Psoas muscle (tissue), 8 donors: ENCODE measurements around the gene YLPM1. TPM values are rescaled to one million over a fixed set of nuclear protein-coding genes. Genes with fewer than 3 reads are reported as not detected.

Source experiments
- ATAC-seq, 4 donors: fragments of 200-7000 bp; cut with Tn5 transposase; one replicate each; pipeline ENCODE4 v1.9.1; 2020; ENCODE audit warnings: moderate library complexity in 3 of 4, mild to moderate bottlenecking in 2 of 4
- DNase-seq, 2 donors: peaks; one replicate each; pipeline ENCODE4 v3.0.0-alpha.2; 2020
- H3K27ac ChIP-seq: fragments of 200-600 bp; one replicate; pipeline ENCODE4 v1.8.0; 2022
- H3K27me3 ChIP-seq, 3 donors: fragments of 200-600 bp in 1 of 3; one replicate each; pipeline versions ENCODE4 v1.6.1 to v1.8.0; 2013 to 2022; ENCODE audit warnings: low read length in 2 of 3, mild to moderate bottlenecking in 2 of 3, moderate library complexity in 1 of 3; ENCODE audit not compliant: insufficient read depth in 3 of 3
- H3K36me3 ChIP-seq, 2 donors: fragments of 200-600 bp in 1 of 2; one replicate each; pipeline versions ENCODE4 v1.6.1 to v1.8.0; 2013 to 2022; ENCODE audit warnings: low read depth in 1 of 2, mild to moderate bottlenecking in 1 of 2, moderate library complexity in 1 of 2; ENCODE audit not compliant: insufficient read depth in 1 of 2
- H3K4me1 ChIP-seq: fragments of 200-600 bp; one replicate; pipeline ENCODE4 v1.8.0; 2022
- H3K4me3 ChIP-seq: fragments of 200-600 bp; one replicate; pipeline ENCODE4 v1.8.0; 2022; ENCODE audit warnings: mild to moderate bottlenecking
- H3K9me3 ChIP-seq: fragments of 200-600 bp; one replicate; pipeline ENCODE4 v1.8.0; 2022
- WGBS, 3 donors: extraction: QIAGEN DNeasy Blood & Tissue Kit; methylation state at CpG; one replicate each; pipeline versions ENCODE4 v1.1.6 to v1.1.7; 2013; 5-methylcytosine and 5-hydroxymethylcytosine counted together
- intact Hi-C, 2 donors: fragments of 100-400 bp; cut with DNase I; formaldehyde crosslinking; loops; one replicate each; pipeline versions ENCODE4 v1.11.0 to v1.14.2; 2022
- polyA plus RNA-seq, 3 donors: library from polyadenylated mRNA; stranded (reverse); fragments of 200-250 nt; gene quantifications; one replicate each; pipeline ENCODE4 v1.2.3, GENCODE V29; 2013
- total RNA-seq, 4 donors: library from RNA; stranded (reverse); fragmentation: NEBNext Ultra II Directional in 2 of 4; extraction: Animal tissue kit (Norgen Biotek cat#: 25700) in 2 of 4; gene quantifications; one replicate each; pipeline versions ENCODE4 v1.2.1 to v1.2.4, GENCODE V29; 2021 to 2023
- TF ChIP-seq, protein P1 (sequence below): fragments of 200-600 bp; IDR thresholded peaks from one replicate; pipeline ENCODE4 v1.8.0; 2022; ENCODE audit warnings: antibody characterized with exemption
- donor health status: healthy with polysubstance abuse.
- donor health status: DM: no; HTN: no; CAD: no; lungs with moderate emphysema.
- donor health status: Bipolar disorder and iron deficiency.
- donor health status: healthy.
- donor health status: DM: yes; HTN: yes; CAD: no.
- donor health status: DM: no; HTN: no; CAD: no.
- donor health status: DM: no; HTN: no; CAD: no.
- donor health status: DM: yes; HTN: yes; CAD: no.

Gene YLPM1
- total and polyA plus RNA-seq, 7 donors, result 9.6 to 40.6 (median 30.1) TPM

DNA sequence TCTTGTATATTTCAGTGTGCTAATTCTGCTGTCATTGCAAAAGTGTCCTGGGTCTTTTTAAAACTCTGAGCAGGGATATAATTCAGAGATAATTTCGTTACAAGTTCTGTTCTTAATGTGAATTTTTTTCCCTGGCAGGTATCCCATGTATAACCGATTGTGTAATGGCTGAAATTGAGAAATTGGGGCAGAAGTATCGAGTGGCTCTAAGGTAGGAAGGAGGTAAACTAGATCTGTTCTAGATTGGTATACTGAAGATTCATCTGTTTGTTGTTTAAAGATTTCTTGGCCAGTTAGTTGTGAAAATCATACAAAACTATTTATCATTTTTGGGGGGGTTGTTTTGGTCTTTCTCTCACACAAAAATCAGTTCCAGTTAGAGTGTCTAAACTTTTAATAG lies 40.0 kb upstream of the YLPM1 start:
- H3K36me3 ChIP-seq, result peaks cover 0 to 82% of the 10 kb centered on the region in 2 donors
- H3K9me3 ChIP-seq, result no peaks in the 10 kb centered on the region
- no peak overlapping the region for H3K4me3 ChIP-seq
- no peak for DNase-seq
- TF ChIP-seq, protein P1, sequence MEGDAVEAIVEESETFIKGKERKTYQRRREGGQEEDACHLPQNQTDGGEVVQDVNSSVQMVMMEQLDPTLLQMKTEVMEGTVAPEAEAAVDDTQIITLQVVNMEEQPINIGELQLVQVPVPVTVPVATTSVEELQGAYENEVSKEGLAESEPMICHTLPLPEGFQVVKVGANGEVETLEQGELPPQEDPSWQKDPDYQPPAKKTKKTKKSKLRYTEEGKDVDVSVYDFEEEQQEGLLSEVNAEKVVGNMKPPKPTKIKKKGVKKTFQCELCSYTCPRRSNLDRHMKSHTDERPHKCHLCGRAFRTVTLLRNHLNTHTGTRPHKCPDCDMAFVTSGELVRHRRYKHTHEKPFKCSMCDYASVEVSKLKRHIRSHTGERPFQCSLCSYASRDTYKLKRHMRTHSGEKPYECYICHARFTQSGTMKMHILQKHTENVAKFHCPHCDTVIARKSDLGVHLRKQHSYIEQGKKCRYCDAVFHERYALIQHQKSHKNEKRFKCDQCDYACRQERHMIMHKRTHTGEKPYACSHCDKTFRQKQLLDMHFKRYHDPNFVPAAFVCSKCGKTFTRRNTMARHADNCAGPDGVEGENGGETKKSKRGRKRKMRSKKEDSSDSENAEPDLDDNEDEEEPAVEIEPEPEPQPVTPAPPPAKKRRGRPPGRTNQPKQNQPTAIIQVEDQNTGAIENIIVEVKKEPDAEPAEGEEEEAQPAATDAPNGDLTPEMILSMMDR, result no peak
- H3K27ac ChIP-seq, result no peak overlapping the region
- intact Hi-C loops, result no loop called here
- WGBS, 3 donors, result 88 to 96% (median 90%) methylated on average over 3 of the region's 3 CpGs
- H3K27me3 ChIP-seq, result no peaks in the 10 kb centered on the region
- H3K4me1 ChIP-seq, result no peaks in the 10 kb centered on the region
- ATAC-seq, result no peak

DNA sequence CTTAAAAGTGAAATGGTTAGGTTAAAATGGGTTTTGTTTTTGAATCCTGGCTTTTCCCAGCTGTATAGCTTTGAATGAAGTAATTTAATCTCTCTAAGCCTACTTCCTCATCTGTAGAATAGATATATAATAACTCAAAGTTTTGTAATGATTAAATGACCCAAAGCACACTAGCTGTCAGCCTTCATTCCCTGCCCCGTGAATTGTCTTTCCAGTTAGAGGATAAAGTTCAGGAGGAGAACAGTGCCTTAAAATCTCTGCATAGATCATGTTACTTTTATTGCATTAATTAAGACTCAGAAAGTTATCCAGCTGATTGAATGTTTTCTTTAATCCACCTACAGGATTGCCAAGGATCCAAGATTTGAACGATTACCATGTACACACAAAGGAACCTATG lies 30.7 kb upstream of the YLPM1 start:
- no peaks in the 10 kb centered on the region for H3K9me3 ChIP-seq
- no peak overlapping the region for H3K27ac ChIP-seq
- WGBS, 3 donors, result 90 to 95% (median 91%) methylated on average over 2 of the region's 2 CpGs
- ATAC-seq (no peak), DNase-seq (no peak)
- H3K27me3 ChIP-seq, result no peaks in the 10 kb centered on the region
- TF ChIP-seq, protein P1, result no peak
- H3K4me1 ChIP-seq, result no peaks in the 10 kb centered on the region
- no peak overlapping the region for H3K4me3 ChIP-seq
- H3K36me3 ChIP-seq, result peaks cover 3 to 64% of the 10 kb centered on the region in 2 donors
- intact Hi-C loops, result no loop called here

DNA sequence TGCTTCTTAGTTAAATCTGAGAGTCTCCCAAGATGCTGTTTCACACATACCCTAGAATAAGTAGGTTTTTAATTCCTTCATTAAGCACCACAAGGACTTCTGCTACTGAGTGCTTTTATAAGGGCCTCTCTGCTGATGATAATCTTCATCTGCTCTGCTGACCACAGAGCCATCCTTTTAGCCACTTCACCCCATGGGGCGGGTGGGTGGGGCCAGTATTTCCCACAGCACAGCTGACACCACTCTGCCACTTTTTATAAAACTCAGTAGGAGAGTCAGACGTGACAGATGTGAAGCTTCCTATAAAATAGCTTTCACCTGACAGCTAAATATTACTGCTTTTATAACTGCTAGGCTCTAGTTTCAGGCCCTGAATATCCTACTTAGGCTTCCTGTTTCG lies 29.9 kb upstream of the YLPM1 start:
- 81 to 86% (median 86%) methylated on average over 3 of the region's 3 CpGs for WGBS, 3 donors
- intact Hi-C loops, result no loop called here
- Histone ChIP-seq H3K4me3 (no peak overlapping the region), H3K27ac (no peak overlapping the region), H3K36me3 (peaks cover 3 to 72% of the 10 kb centered on the region in 2 donors), H3K9me3 (no peaks in the 10 kb centered on the region), H3K4me1 (no peaks in the 10 kb centered on the region), H3K27me3 (no peaks in the 10 kb centered on the region)
- TF ChIP-seq, protein P1, result no peak
- ATAC-seq (no peak), DNase-seq (no peak)

DNA sequence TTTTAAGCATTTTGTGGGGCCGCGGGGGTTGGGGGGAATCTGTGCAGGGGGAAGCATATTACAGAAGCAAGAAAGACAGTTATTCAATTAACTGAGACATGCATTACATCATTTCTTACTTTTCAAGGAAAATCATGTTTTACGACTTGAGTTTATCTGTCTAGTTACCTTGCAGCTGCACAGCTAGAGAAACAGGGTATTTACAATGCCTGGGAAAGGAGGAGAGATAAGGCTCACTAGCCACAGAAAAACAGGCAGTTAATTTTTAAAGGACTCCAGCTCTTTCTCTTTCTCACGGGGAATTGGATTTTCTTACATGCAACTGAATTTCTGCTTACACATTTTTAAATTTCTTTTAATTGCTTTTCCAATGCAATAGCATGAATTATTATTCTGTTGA lies 28.0 kb upstream of the YLPM1 start:
- intact Hi-C loops, result no loop called here
- ATAC-seq, result no peak
- peaks cover 3 to 82% of the 10 kb centered on the region in 2 donors for H3K36me3 ChIP-seq

More for the DNA sequence above, 28.0 kb upstream of the YLPM1 start:
- TF ChIP-seq, protein P1, result no peak
- Histone ChIP-seq H3K27me3 (no peaks in the 10 kb centered on the region), H3K9me3 (no peaks in the 10 kb centered on the region), H3K27ac (no peak overlapping the region), H3K4me1 (no peaks in the 10 kb centered on the region), H3K4me3 (no peak overlapping the region)
- 94 to 96% (median 95%) methylated on average over 4 of the region's 4 CpGs for whole genome bisulfite sequencing, 3 donors
- DNase-seq, result no peak
